ENCODE data around the gene MT1A. TPM values are rescaled to one million over a fixed set of nuclear protein-coding genes. Genes with fewer than 3 reads are reported as not detected.
A peak's percentile ranks its signal among the peaks of the same experiment; 100 is the strongest.

The MT1A gene
- total RNA-seq, 2 experiments from 2014 or later, result not detected

DNA sequence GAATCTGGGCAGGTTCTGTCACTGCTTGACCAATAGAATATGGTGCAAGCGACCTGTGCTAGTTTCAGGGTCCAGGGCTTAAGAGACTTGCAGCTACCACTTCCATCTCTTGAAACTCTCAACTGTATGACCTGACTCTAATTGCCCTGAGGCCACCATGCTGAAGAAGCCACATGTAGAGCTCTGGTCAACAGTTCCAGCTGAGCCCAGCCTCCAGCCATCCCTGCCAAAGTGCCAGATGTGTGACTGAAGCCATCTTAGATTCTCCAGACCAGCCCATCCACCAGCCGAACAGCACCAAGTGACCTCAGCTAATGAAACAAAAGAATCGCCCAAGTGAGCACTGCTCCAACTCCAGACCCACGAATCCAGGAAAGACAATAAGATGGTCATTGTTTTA, 33.5 kb upstream of the MT1A start:
- intact Hi-C loops (cut with DNase I, micrococcal nuclease), result no loop called here
- H3K27me3 Mint-ChIP-seq, result no peaks in the 10 kb centered on the region
- TF ChIP-seq, protein P1, sequence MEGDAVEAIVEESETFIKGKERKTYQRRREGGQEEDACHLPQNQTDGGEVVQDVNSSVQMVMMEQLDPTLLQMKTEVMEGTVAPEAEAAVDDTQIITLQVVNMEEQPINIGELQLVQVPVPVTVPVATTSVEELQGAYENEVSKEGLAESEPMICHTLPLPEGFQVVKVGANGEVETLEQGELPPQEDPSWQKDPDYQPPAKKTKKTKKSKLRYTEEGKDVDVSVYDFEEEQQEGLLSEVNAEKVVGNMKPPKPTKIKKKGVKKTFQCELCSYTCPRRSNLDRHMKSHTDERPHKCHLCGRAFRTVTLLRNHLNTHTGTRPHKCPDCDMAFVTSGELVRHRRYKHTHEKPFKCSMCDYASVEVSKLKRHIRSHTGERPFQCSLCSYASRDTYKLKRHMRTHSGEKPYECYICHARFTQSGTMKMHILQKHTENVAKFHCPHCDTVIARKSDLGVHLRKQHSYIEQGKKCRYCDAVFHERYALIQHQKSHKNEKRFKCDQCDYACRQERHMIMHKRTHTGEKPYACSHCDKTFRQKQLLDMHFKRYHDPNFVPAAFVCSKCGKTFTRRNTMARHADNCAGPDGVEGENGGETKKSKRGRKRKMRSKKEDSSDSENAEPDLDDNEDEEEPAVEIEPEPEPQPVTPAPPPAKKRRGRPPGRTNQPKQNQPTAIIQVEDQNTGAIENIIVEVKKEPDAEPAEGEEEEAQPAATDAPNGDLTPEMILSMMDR (IDR thresholded peaks at IDR 0.05), result no peak
- H3K4me3 Mint-ChIP-seq, result no peak overlapping the region
- H3K27me3 ChIP-seq (ENCODE audit: control insufficient read depth in 1 of 2, insufficient read depth in 2 of 2, low read length in 2 of 2), result peaks cover 0 to 7% of the 10 kb centered on the region in 2 experiments
- ATAC-seq (ENCODE audit: poor library complexity), result no peak
- H3K9me3 Mint-ChIP-seq, result no peaks in the 10 kb centered on the region
- H3K36me3 ChIP-seq (ENCODE audit: insufficient read depth, low read length), result no peaks in the 10 kb centered on the region
- no peak for DNase-seq
- H3K9me3 ChIP-seq (ENCODE audit: control insufficient read depth in 1 of 2, insufficient read depth in 1 of 2, low read length in 2 of 2), result no peaks in the 10 kb centered on the region
- ChIA-PET POLR2A (interaction anchor here (1.4 to 1.9 kb wide), 2 partner anchors 77 to 97 kb away, joined by 4 to 9 read pairs; partner anchors contain the start of gene MT1X), CTCF (interaction anchor here (3.1 kb wide), 1 partner anchor 97 kb away, joined by 13 read pairs; no protein-coding TSS in a partner anchor)
- H3K4me1 ChIP-seq (ENCODE audit: insufficient read depth, low read length), result peaks cover 33% of the 10 kb centered on the region
- H3K27ac ChIP-seq (ENCODE audit: low read depth in 1 of 2, low read length in 2 of 2), result no peak overlapping the region
- H3K27ac Mint-ChIP-seq, result no peak overlapping the region
- H3K36me3 Mint-ChIP-seq (ENCODE audit: low read depth), result no peaks in the 10 kb centered on the region
- no peak overlapping the region for H3K4me3 ChIP-seq (ENCODE audit: low read length)
- peaks cover 39% of the 10 kb centered on the region for H3K4me1 Mint-ChIP-seq (ENCODE audit: low read depth)

DNA sequence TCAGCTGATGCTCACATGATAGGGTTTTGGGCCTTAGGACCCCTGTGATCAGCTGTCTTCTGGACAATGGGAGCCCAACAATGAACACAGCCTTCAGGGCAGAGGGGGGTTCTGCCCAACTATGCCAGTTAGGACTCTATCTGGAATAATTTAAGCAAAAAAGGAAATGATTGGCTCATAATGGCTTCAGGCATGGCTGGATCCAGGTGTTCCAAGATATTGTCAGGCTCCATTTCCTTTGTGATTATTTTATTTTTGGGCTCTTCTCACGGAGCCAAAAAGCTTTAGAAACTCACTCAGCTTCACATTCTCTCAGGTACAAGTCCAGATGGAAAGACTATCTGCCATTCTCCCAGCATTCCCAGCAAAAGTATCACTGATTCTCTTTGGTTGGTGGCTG, 33.0 kb upstream of the MT1A start:
- no peak for DNase-seq
- POLR2A ChIA-PET, result interaction anchor here (1.4 kb wide), 1 partner anchor 77 kb away, joined by 4 read pairs; the partner anchor contains the start of gene MT1X
- H3K36me3 Mint-ChIP-seq (ENCODE audit: low read depth), result no peaks in the 10 kb centered on the region
- peaks cover 0 to 7% of the 10 kb centered on the region in 2 experiments for H3K27me3 ChIP-seq (ENCODE audit: control insufficient read depth in 1 of 2, insufficient read depth in 2 of 2, low read length in 2 of 2)
- no peaks in the 10 kb centered on the region for H3K36me3 ChIP-seq (ENCODE audit: insufficient read depth, low read length)
- no peaks in the 10 kb centered on the region for H3K9me3 ChIP-seq (ENCODE audit: control insufficient read depth in 1 of 2, insufficient read depth in 1 of 2, low read length in 2 of 2)
- H3K4me3 Mint-ChIP-seq, result no peak overlapping the region
- no peak overlapping the region for H3K27ac ChIP-seq (ENCODE audit: low read depth in 1 of 2, low read length in 2 of 2)
- intact Hi-C loops (cut with DNase I, micrococcal nuclease), result no loop called here
- TF ChIP-seq, protein P1 (IDR thresholded peaks at IDR 0.05), result no peak
- peaks cover 38% of the 10 kb centered on the region for H3K4me1 ChIP-seq (ENCODE audit: insufficient read depth, low read length)
- no peak overlapping the region for H3K4me3 ChIP-seq (ENCODE audit: low read length)
- H3K27me3 Mint-ChIP-seq, result no peaks in the 10 kb centered on the region
- H3K4me1 Mint-ChIP-seq (ENCODE audit: low read depth), result peaks cover 44% of the 10 kb centered on the region
- H3K27ac Mint-ChIP-seq, result peak overlapping the region; percentile 96
- no peaks in the 10 kb centered on the region for H3K9me3 Mint-ChIP-seq
- ATAC-seq (ENCODE audit: poor library complexity), result no peak
- CTCF ChIA-PET, result interaction anchor here (3.1 kb wide), 1 partner anchor 96 kb away, joined by 13 read pairs; no protein-coding TSS in a partner anchor

DNA sequence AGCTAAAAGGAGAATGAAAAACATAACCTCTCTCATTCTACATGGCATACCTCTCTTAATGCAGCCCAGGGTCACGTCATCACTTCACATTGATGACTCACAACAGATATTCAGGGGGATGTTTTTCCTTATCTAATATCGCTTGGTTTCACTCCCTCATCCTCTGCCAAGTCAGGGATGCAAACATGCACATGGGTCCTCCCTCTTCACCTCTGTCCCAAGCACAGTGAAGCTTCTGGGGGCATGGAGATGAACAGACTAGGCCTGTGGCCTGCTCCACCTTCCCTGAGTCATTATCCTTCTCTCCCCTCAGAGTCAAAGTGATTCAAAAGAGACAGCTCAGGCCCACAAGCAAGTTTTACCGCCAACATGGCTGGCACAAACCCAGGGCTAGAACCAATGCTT, 32.4 kb upstream of the MT1A start:
- H3K27ac Mint-ChIP-seq, result peak overlapping the region; percentile 96
- no peaks in the 10 kb centered on the region for H3K36me3 ChIP-seq (ENCODE audit: insufficient read depth, low read length)
- POLR2A ChIA-PET, result interaction anchor here (1.3 to 1.4 kb wide), 2 partner anchors 18 to 76 kb away, joined by 3 to 4 read pairs; partner anchors contain the start of gene MT1X
- H3K4me3 ChIP-seq (ENCODE audit: low read length), result no peak overlapping the region
- CTCF ChIA-PET, result interaction anchor here (3.1 kb wide), 1 partner anchor 96 kb away, joined by 13 read pairs; no protein-coding TSS in a partner anchor
- peak overlapping the region; percentile 30 for H3K4me3 Mint-ChIP-seq
- no peaks in the 10 kb centered on the region for H3K9me3 ChIP-seq (ENCODE audit: control insufficient read depth in 1 of 2, insufficient read depth in 1 of 2, low read length in 2 of 2)
- no peaks in the 10 kb centered on the region for H3K36me3 Mint-ChIP-seq (ENCODE audit: low read depth)
- DNase-seq, result no peak
- H3K9me3 Mint-ChIP-seq, result no peaks in the 10 kb centered on the region
- no peak overlapping the region for H3K27ac ChIP-seq (ENCODE audit: low read depth in 1 of 2, low read length in 2 of 2)
- ATAC-seq (ENCODE audit: poor library complexity), result no peak
- H3K4me1 Mint-ChIP-seq (ENCODE audit: low read depth), result peaks cover 50% of the 10 kb centered on the region
- H3K27me3 ChIP-seq (ENCODE audit: control insufficient read depth in 1 of 2, insufficient read depth in 2 of 2, low read length in 2 of 2), result peaks cover 0 to 6% of the 10 kb centered on the region in 2 experiments
- H3K27me3 Mint-ChIP-seq, result no peaks in the 10 kb centered on the region
- TF ChIP-seq, protein P1 (IDR thresholded peaks at IDR 0.05), result no peak
- peaks cover 44% of the 10 kb centered on the region for H3K4me1 ChIP-seq (ENCODE audit: insufficient read depth, low read length)
- intact Hi-C loops (cut with DNase I, micrococcal nuclease), result no loop called here
